HepG2 (cell line): ENCODE data around the gene PSG6.
"Not testable (repeated sequence)": the region's sequence is repeated elsewhere in the genome, so short reads cannot be mapped to it uniquely, and the experiment has no call there.

Source experiments
- CTCF ChIP-seq: sonication (generic); formaldehyde crosslinking; IDR thresholded peaks from 2 replicates; pipeline ENCODE4 v1.5.0; 2020; ENCODE audit warnings: mild to moderate bottlenecking, missing genetic modification reagents, moderate library complexity
- JUND ChIP-seq: sonication (generic); formaldehyde crosslinking; IDR thresholded peaks from 2 replicates; pipeline ENCODE4 v1.8.0; 2022; ENCODE audit warnings: mild to moderate bottlenecking, missing genetic modification reagents
- ZC3H13 ChIP-seq: sonication (generic); formaldehyde crosslinking; IDR thresholded peaks from 2 replicates; pipeline ENCODE4 v1.8.1; 2023; ENCODE audit warnings: mild to moderate bottlenecking, missing genetic modification reagents, moderate library complexity

- TF ChIP-seq CTCF (CRISPR knock-in tag); JUND (CRISPR knock-in tag); ZC3H13: not testable (repeated sequence)
Observed at GRCh38 chr19:42853231-42853630, 64.5 kb downstream of the PSG6 start.
